ENCODE results near the gene DNAJA3. TPM values are rescaled to one million over a fixed set of nuclear protein-coding genes. Genes with fewer than 3 reads are reported as not detected.

DNAJA3 gene
- total and polyA plus RNA-seq, 2 experiments from 2014 or later, result 47.2 to 51.0 TPM

DNA sequence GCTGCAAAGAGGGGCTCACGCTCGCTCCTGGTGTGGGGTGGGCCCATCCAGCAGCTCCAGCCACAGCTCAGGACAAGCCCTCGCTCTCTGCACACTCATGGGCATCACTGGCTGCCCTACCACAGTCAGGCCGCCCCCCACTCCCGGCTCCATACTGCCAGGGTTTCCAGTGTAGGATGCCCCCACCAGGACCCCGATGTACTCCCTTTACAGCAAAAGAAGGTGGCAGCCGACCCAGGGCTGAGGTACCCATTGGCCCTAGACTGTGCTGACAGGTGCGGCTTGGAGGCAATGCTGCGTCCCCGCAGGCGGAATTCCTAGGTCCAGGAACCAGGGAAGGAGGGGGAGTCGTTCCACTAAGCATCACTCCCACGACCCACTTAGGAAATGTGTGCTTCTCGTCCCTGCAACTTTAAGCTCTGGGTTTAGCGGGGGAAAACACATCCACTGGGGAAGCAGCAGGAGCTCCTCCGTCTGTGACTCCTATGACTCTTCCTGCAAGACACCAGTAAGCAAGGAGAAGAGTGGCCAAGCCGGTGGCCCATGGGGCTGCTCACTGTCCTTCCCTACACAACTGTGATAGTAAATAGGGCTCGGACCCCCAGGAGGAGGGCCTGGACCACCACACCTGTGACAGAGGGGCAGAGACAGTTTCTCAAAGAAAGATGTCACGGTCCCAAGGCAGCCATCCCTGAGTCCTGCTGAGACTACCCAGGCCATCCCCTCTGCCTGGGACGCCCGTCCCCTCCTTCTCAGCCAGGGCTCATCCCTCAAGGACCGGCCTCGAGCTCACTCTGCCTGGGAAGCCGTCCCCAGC, 22.3 kb upstream of the DNAJA3 start:
- H3K9ac ChIP-seq, result no peak overlapping the region
- H3F3A ChIP-seq (ENCODE audit: insufficient read depth), result no peaks in the 10 kb centered on the region
- no peaks in the 10 kb centered on the region for H3K27me3 ChIP-seq (replicated peaks; ENCODE audit: insufficient read depth)
- 72 to 77% methylated on average over 22 to 24 of the region's 24 CpGs for WGBS, 2 experiments (ENCODE audit: low coverage in 1 of 2, low lambda C conversion rate in 2 of 2, missing lambda C conversion rate in 2 of 2)
- no peak overlapping the region for H2AFZ ChIP-seq
- no peak for DNase-seq
- TF ChIP-seq EZH2phosphoT487 (IDR thresholded peaks at IDR 0.05; ENCODE audit: insufficient read depth, low read depth) (no peak), EZH2 (IDR thresholded peaks at IDR 0.05; ENCODE audit: insufficient read depth, poor library complexity, severe bottlenecking) (no peak)
- in situ Hi-C loops (cut with MboI), result loop anchor here (10.0 kb wide), 1 partner anchor 49 kb away; the partner anchor contains the start of gene PAM16
- H3K79me2 ChIP-seq (ENCODE audit: insufficient read depth), result no peaks in the 10 kb centered on the region
- H4K20me1 ChIP-seq (ENCODE audit: insufficient read depth), result no peaks in the 10 kb centered on the region
- H3K4me2 ChIP-seq (ENCODE audit: unreplicated experiment), result no peak overlapping the region
- H3K27ac ChIP-seq, result no peak overlapping the region
- H3K4me3 ChIP-seq, result no peak overlapping the region
- no peaks in the 10 kb centered on the region for H3K9me2 ChIP-seq (ENCODE audit: insufficient read depth)
- H3K4me1 ChIP-seq (ENCODE audit: insufficient read depth), result no peaks in the 10 kb centered on the region
- H3K9me3 ChIP-seq (ENCODE audit: low read depth), result no peaks in the 10 kb centered on the region
- peaks cover 3% of the 10 kb centered on the region; the same call in 1 of the 2 replicates for H3K36me3 ChIP-seq (ENCODE audit: low read depth)

- no peak for TF ChIP-seq EZH2phosphoT487 (IDR thresholded peaks at IDR 0.05; ENCODE audit: insufficient read depth, low read depth)
- TF ChIP-seq EZH2 (IDR thresholded peaks at IDR 0.05; ENCODE audit: insufficient read depth, poor library complexity, severe bottlenecking), result no peak
- DNase-seq, result peak; percentile 62
- 68 to 71% methylated on average over 18 to 20 of the region's 20 CpGs for WGBS, 2 experiments (ENCODE audit: low coverage in 1 of 2, low lambda C conversion rate in 2 of 2, missing lambda C conversion rate in 2 of 2)
- in situ Hi-C loops (cut with MboI), result loop anchor here (10.0 kb wide), 1 partner anchor 50 kb away; the partner anchor contains the start of gene PAM16
- Histone ChIP-seq H3K79me2 (ENCODE audit: insufficient read depth) (no peaks in the 10 kb centered on the region), H4K20me1 (ENCODE audit: insufficient read depth) (no peaks in the 10 kb centered on the region), H3K4me3 (no peak overlapping the region), H3K27ac (no peak overlapping the region), H3K9ac (no peak overlapping the region), H3K9me2 (ENCODE audit: insufficient read depth) (no peaks in the 10 kb centered on the region), H2AFZ (no peak overlapping the region), H3K36me3 (ENCODE audit: low read depth) (no peaks in the 10 kb centered on the region; the same call in 1 of the 2 replicates), H3K9me3 (ENCODE audit: low read depth) (no peaks in the 10 kb centered on the region), H3K4me2 (ENCODE audit: unreplicated experiment) (no peak overlapping the region), H3F3A (ENCODE audit: insufficient read depth) (no peaks in the 10 kb centered on the region), H3K27me3 (replicated peaks; ENCODE audit: insufficient read depth) (no peaks in the 10 kb centered on the region), H3K4me1 (ENCODE audit: insufficient read depth) (no peaks in the 10 kb centered on the region)
Observed at GRCh38 chr16:4404247-4404966, 21.3 kb upstream of the DNAJA3 start.

GRCh38 chr16:4404967-4405696, 20.5 kb upstream of the DNAJA3 start:
- H3K9ac ChIP-seq, result no peak overlapping the region
- H3K4me2 ChIP-seq (ENCODE audit: unreplicated experiment), result no peak overlapping the region
- H4K20me1 ChIP-seq (ENCODE audit: insufficient read depth), result no peaks in the 10 kb centered on the region
- 90 to 91% methylated on average over 18 to 24 of the region's 24 CpGs for WGBS, 2 experiments (ENCODE audit: low coverage in 1 of 2, low lambda C conversion rate in 2 of 2, missing lambda C conversion rate in 2 of 2)
- in situ Hi-C loops (cut with MboI), result loop anchor here (10.0 kb wide), 1 partner anchor 50 kb away; the partner anchor contains the start of gene PAM16
- H3K27me3 ChIP-seq (replicated peaks; ENCODE audit: insufficient read depth), result no peaks in the 10 kb centered on the region
- H3K9me2 ChIP-seq (ENCODE audit: insufficient read depth), result no peaks in the 10 kb centered on the region
- no peak overlapping the region for H2AFZ ChIP-seq
- DNase-seq, result no peak
- TF ChIP-seq EZH2phosphoT487 (IDR thresholded peaks at IDR 0.05; ENCODE audit: insufficient read depth, low read depth) (no peak), EZH2 (IDR thresholded peaks at IDR 0.05; ENCODE audit: insufficient read depth, poor library complexity, severe bottlenecking) (no peak)
- H3F3A ChIP-seq (ENCODE audit: insufficient read depth), result no peaks in the 10 kb centered on the region
- no peak overlapping the region for H3K27ac ChIP-seq
- H3K4me1 ChIP-seq (ENCODE audit: insufficient read depth), result no peaks in the 10 kb centered on the region
- H3K4me3 ChIP-seq, result no peak overlapping the region
- no peaks in the 10 kb centered on the region; the same call in 1 of the 2 replicates for H3K36me3 ChIP-seq (ENCODE audit: low read depth)
- no peaks in the 10 kb centered on the region for H3K9me3 ChIP-seq (ENCODE audit: low read depth)
- no peaks in the 10 kb centered on the region for H3K79me2 ChIP-seq (ENCODE audit: insufficient read depth)
